Measurements from ENCODE around the gene ATP11A. TPM values are rescaled to one million over a fixed set of nuclear protein-coding genes. Genes with fewer than 3 reads are reported as not detected.

ATP11A gene
- total RNA-seq, 1 experiment from 2014 or later: 80.4 TPM

GRCh38 chr13:112720814-112721197, 31.0 kb downstream of the ATP11A start:
- no TSS peak for BruUV-seq (replicated peaks)
- Histone ChIP-seq H2AFZ (ENCODE audit: low read depth, low read length, poor library complexity, severe bottlenecking) (no peak overlapping the region), H3K9me3 (ENCODE audit: control insufficient read depth in 1 of 2, insufficient read depth in 1 of 2, low read depth in 1 of 2, low read length in 2 of 2) (no peaks in the 10 kb centered on the region), H4K20me1 (ENCODE audit: insufficient read depth) (no peaks in the 10 kb centered on the region), H3K27me3 (ENCODE audit: insufficient read depth, low read length) (no peaks in the 10 kb centered on the region), H3K79me2 (ENCODE audit: insufficient read depth, low read length) (peaks cover 47% of the 10 kb centered on the region), H3K4me3 (replicated peaks in 1 of 2; ENCODE audit: low read depth in 1 of 2, low read length in 2 of 2) (no peak overlapping the region), H3K9me2 (ENCODE audit: insufficient read depth) (no peaks in the 10 kb centered on the region), H3K9ac (ENCODE audit: low read length) (no peak overlapping the region), H3K4me2 (ENCODE audit: low read length) (peak overlapping the region; percentile 46; the same call in 1 of the 2 replicates), H3K36me3 (ENCODE audit: control insufficient read depth in 1 of 2, insufficient read depth in 2 of 2, low read length in 2 of 2) (no peaks in the 10 kb centered on the region), H3K27ac (ENCODE audit: low read depth, low read length) (peak overlapping the region; percentile 95), H3K4me1 (ENCODE audit: control insufficient read depth in 1 of 2, insufficient read depth in 2 of 2, low read length in 2 of 2) (peaks cover 64 to 76% of the 10 kb centered on the region in 2 experiments)
- ChIA-PET CTCF (no interaction called here), RAD21 (ENCODE audit: low non-redundant PET in 1 of 2, low total read pairs in 2 of 2, uncharacterized antibody in 2 of 2, unreplicated experiment in 2 of 2) (no interaction called here), POLR2A (no interaction called here)
- TF ChIP-seq, protein P1, sequence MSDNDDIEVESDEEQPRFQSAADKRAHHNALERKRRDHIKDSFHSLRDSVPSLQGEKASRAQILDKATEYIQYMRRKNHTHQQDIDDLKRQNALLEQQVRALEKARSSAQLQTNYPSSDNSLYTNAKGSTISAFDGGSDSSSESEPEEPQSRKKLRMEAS (IDR thresholded peaks at IDR 0.05): no peak
- intact Hi-C loops (cut with micrococcal nuclease): no loop called here
- ATAC-seq: no peak
- DNase-seq (ENCODE audit: low read depth, low spot score): no peak

- H3K9me3 ChIP-seq (ENCODE audit: control insufficient read depth in 1 of 2, insufficient read depth in 1 of 2, low read depth in 1 of 2, low read length in 2 of 2): no peaks in the 10 kb centered on the region
- H3K79me2 ChIP-seq (ENCODE audit: insufficient read depth, low read length): peaks cover 47% of the 10 kb centered on the region
- H3K36me3 ChIP-seq (ENCODE audit: control insufficient read depth in 1 of 2, insufficient read depth in 2 of 2, low read length in 2 of 2): no peaks in the 10 kb centered on the region
- H3K4me3 ChIP-seq (replicated peaks in 1 of 2; ENCODE audit: low read depth in 1 of 2, low read length in 2 of 2): no peak overlapping the region
- H3K4me1 ChIP-seq (ENCODE audit: control insufficient read depth in 1 of 2, insufficient read depth in 2 of 2, low read length in 2 of 2): peaks cover 64 to 80% of the 10 kb centered on the region in 2 experiments
- H4K20me1 ChIP-seq (ENCODE audit: insufficient read depth): no peaks in the 10 kb centered on the region
- intact Hi-C loops (cut with micrococcal nuclease): loop anchor here (2.0 kb wide), 1 partner anchor 31 kb away; the partner anchor contains the start of gene ATP11A
- peak overlapping the region; percentile 12; the same call in 1 of the 2 replicates for H3K9ac ChIP-seq (ENCODE audit: low read length)
- no peaks in the 10 kb centered on the region for H3K9me2 ChIP-seq (ENCODE audit: insufficient read depth)
- H3K27me3 ChIP-seq (ENCODE audit: insufficient read depth, low read length): no peaks in the 10 kb centered on the region
- POLR2A ChIA-PET: no interaction called here
- no TSS peak for BruUV-seq (replicated peaks)
- RAD21 ChIA-PET (ENCODE audit: low non-redundant PET in 1 of 2, low total read pairs in 2 of 2, uncharacterized antibody in 2 of 2, unreplicated experiment in 2 of 2): no interaction called here
- H2AFZ ChIP-seq (ENCODE audit: low read depth, low read length, poor library complexity, severe bottlenecking): no peak overlapping the region
- ATAC-seq (no peak), DNase-seq (ENCODE audit: low read depth, low spot score) (no peak)
- peak overlapping the region; percentile 95 for H3K27ac ChIP-seq (ENCODE audit: low read depth, low read length)
- CTCF ChIA-PET: no interaction called here
- peak overlapping the region; percentile 46 for H3K4me2 ChIP-seq (ENCODE audit: low read length)
- no peak for TF ChIP-seq EGR1 (IDR thresholded peaks at IDR 0.05; ENCODE audit: low read depth)
- TF ChIP-seq CTCF (IDR thresholded peaks at IDR 0.05 in 2 of 3, conservative IDR thresholded peaks at IDR 0.05 in 1 of 3; ENCODE audit: borderline replicate concordance in 1 of 3, insufficient read depth in 1 of 3, low read depth in 2 of 3, low read length in 2 of 3): no peak
- TF ChIP-seq JUND (IDR thresholded peaks at IDR 0.05): no peak
- TF ChIP-seq SP1 (IDR thresholded peaks at IDR 0.05; ENCODE audit: low read depth): no peak
- TF ChIP-seq YY1 (IDR thresholded peaks at IDR 0.05; ENCODE audit: extremely low read depth, insufficient replicate concordance, low read depth, low read length): no peak
- TF ChIP-seq CEBPB (IDR thresholded peaks at IDR 0.05; ENCODE audit: low read depth): no peak
- TF ChIP-seq ZFX (IDR thresholded peaks at IDR 0.05): no peak
- TF ChIP-seq POLR2A (IDR thresholded peaks at IDR 0.05; ENCODE audit: borderline replicate concordance, extremely low read depth, insufficient read depth, insufficient read length): no peak
- no peak for TF ChIP-seq ATF3 (IDR thresholded peaks at IDR 0.05)
- TF ChIP-seq FOSL1 (IDR thresholded peaks at IDR 0.05; ENCODE audit: low read depth): no peak
- TF ChIP-seq EZH2 (IDR thresholded peaks at IDR 0.05): no peak
- TF ChIP-seq ELF1 (IDR thresholded peaks at IDR 0.05; ENCODE audit: borderline replicate concordance, low read depth): no peak
- no peak for TF ChIP-seq ZNF274 (IDR thresholded peaks at IDR 0.05; ENCODE audit: low read depth, low read length)
- no peak for TF ChIP-seq REST (IDR thresholded peaks at IDR 0.05; ENCODE audit: low read depth)
These were observed 31.6 kb downstream of the ATP11A start for GRCh38 chr13:112721198-112722104.

Measured in HCT116 (cell line).